Gastroesophageal sphincter (tissue), 3 donors: ENCODE results near the gene PROK1.

Source experiments
- CTCF ChIP-seq, 4 experiments: fragments of 200-600 bp in 2 of 4; fragments of 450-650 bp in 2 of 4; sonication (generic) in 1 of 4; IDR thresholded peaks; one replicate each; pipeline ENCODE4 v1.5.1; 2017 to 2019; ENCODE audit warnings: antibody characterized with exemption in 4 of 4, mild to moderate bottlenecking in 2 of 4, moderate library complexity in 2 of 4
- EP300 ChIP-seq: sonication (generic); formaldehyde crosslinking; IDR thresholded peaks from one replicate; pipeline ENCODE4 v1.6.1; 2017; ENCODE audit warnings: antibody characterized with exemption, mild to moderate bottlenecking
- POLR2A ChIP-seq, 2 donors: fragments of 450-650 bp; IDR thresholded peaks; one replicate each; pipeline ENCODE4 v1.6.1; 2017; ENCODE audit warnings: antibody characterized with exemption in 2 of 2, mild to moderate bottlenecking in 2 of 2, moderate library complexity in 1 of 2
- POLR2AphosphoS5 ChIP-seq: sonication (generic); formaldehyde crosslinking; IDR thresholded peaks from one replicate; pipeline ENCODE4 v1.6.1; 2017; ENCODE audit warnings: antibody characterized with exemption

GRCh38 chr1:110424699-110425611, 26.0 kb upstream of the PROK1 start:
- TF ChIP-seq CTCF (IDR thresholded peaks at IDR 0.05) (no peak), EP300 (no peak), POLR2A (IDR thresholded peaks at IDR 0.05) (no peak), POLR2AphosphoS5 (peak; percentile 86)
